Activated T-cell treated with anti-CD3 and anti-CD28 coated beads, Interleukin-2, amount 50 U/mL, for 72 hours (primary cell): ENCODE results near the gene ARHGAP10. TPM values are rescaled to one million over a fixed set of nuclear protein-coding genes. Genes with fewer than 3 reads are reported as not detected.

Experiments
- ATAC-seq, 2 donors: fragments of 150-1000 bp; cut with Tn5 transposase; replicated peaks in 1 of 2; 2 replicates each; pipeline ENCODE4 v1.10.0; 2021; ENCODE audit warnings: moderate library complexity in 2 of 2, mild to moderate bottlenecking in 1 of 2
- DNase-seq, 2 donors: peaks; one replicate each; pipeline ENCODE4 v3.0.0; 2021 to 2022; ENCODE audit warnings: mixed read lengths in 1 of 2
- H3K27ac Mint-ChIP-seq: one replicate; pipeline ENCODE4 v1.8.0; 2022; ENCODE audit warnings: mild to moderate bottlenecking, moderate library complexity, mixed read lengths
- H3K27me3 Mint-ChIP-seq: one replicate; pipeline ENCODE4 v1.8.0; 2022; ENCODE audit warnings: low read depth, mixed read lengths
- H3K36me3 Mint-ChIP-seq, 2 donors: one replicate each; pipeline ENCODE4 v1.8.0; 2022; ENCODE audit warnings: mixed read lengths in 2 of 2, mild to moderate bottlenecking in 1 of 2; ENCODE audit not compliant: insufficient read depth in 2 of 2
- H3K4me1 Mint-ChIP-seq: one replicate; pipeline ENCODE4 v1.8.0; 2022; ENCODE audit warnings: low read depth, mixed read lengths
- H3K4me3 Mint-ChIP-seq, 2 donors: one replicate each; pipeline ENCODE4 v1.8.0; 2022; ENCODE audit warnings: mild to moderate bottlenecking in 2 of 2, mixed read lengths in 2 of 2, moderate library complexity in 2 of 2
- H3K9me3 Mint-ChIP-seq, 2 donors: one replicate each; pipeline ENCODE4 v1.8.0; 2022; ENCODE audit warnings: mixed read lengths in 2 of 2
- total RNA-seq, 2 donors: library from RNA; stranded (reverse); gene quantifications; one replicate each; pipeline ENCODE4 v1.2.3, GENCODE V29; 2022

ARHGAP10 gene
- total RNA-seq, 2 donors from 2014 or later, result 9.3 to 12.4 TPM

- Mint-ChIP-seq H3K9me3 (no peaks in the 10 kb centered on the region), H3K4me3 (no peak overlapping the region), H3K27ac (peak overlapping the region; percentile 19), H3K4me1 (peaks cover 11% of the 10 kb centered on the region), H3K36me3 (peaks cover 4 to 5% of the 10 kb centered on the region in 2 donors), H3K27me3 (no peaks in the 10 kb centered on the region)
- DNase-seq (no peak), ATAC-seq (no peak)
Measured at GRCh38 chr4:148007314-148007760, 275.4 kb downstream of the ARHGAP10 start.

- H3K4me1 Mint-ChIP-seq, result peaks cover 11% of the 10 kb centered on the region
Measured at GRCh38 chr4:148007792-148008191, 275.9 kb downstream of the ARHGAP10 start.

GRCh38 chr4:148015058-148015457 lies 283.2 kb downstream of the ARHGAP10 start:
- Mint-ChIP-seq H3K27me3 (no peaks in the 10 kb centered on the region), H3K4me1 (no peaks in the 10 kb centered on the region), H3K36me3 (peaks cover 0 to 2% of the 10 kb centered on the region in 2 donors), H3K27ac (no peak overlapping the region), H3K4me3 (no peak overlapping the region), H3K9me3 (no peaks in the 10 kb centered on the region)
- no peak for ATAC-seq
- no peak for DNase-seq

More at GRCh38 chr4:148007792-148008191, 275.9 kb downstream of the ARHGAP10 start:
- no peak overlapping the region for H3K4me3 Mint-ChIP-seq
- ATAC-seq (no peak), DNase-seq (no peak)
- H3K27ac Mint-ChIP-seq, result no peak overlapping the region
- no peaks in the 10 kb centered on the region for H3K9me3 Mint-ChIP-seq
- peaks cover 4 to 5% of the 10 kb centered on the region in 2 donors for H3K36me3 Mint-ChIP-seq
- no peaks in the 10 kb centered on the region for H3K27me3 Mint-ChIP-seq

- no peak for DNase-seq
- Mint-ChIP-seq H3K4me3 (no peak overlapping the region), H3K4me1 (no peaks in the 10 kb centered on the region), H3K27ac (no peak overlapping the region), H3K36me3 (peaks cover 0 to 2% of the 10 kb centered on the region in 2 donors), H3K27me3 (no peaks in the 10 kb centered on the region), H3K9me3 (no peaks in the 10 kb centered on the region)
- no peak for ATAC-seq
Measured at GRCh38 chr4:148015468-148015867, 283.6 kb downstream of the ARHGAP10 start.

- Mint-ChIP-seq H3K4me3 (no peak overlapping the region), H3K27ac (no peak overlapping the region), H3K9me3 (no peaks in the 10 kb centered on the region), H3K4me1 (no peaks in the 10 kb centered on the region), H3K36me3 (no peaks in the 10 kb centered on the region), H3K27me3 (no peaks in the 10 kb centered on the region)
- ATAC-seq, result no peak
- no peak for DNase-seq
Measured at GRCh38 chr4:148016063-148016637, 284.3 kb downstream of the ARHGAP10 start.

GRCh38 chr4:148017801-148018200 lies 285.9 kb downstream of the ARHGAP10 start:
- H3K4me3 Mint-ChIP-seq, result no peak overlapping the region
- no peaks in the 10 kb centered on the region for H3K36me3 Mint-ChIP-seq
- ATAC-seq (no peak), DNase-seq (no peak)
- no peaks in the 10 kb centered on the region for H3K4me1 Mint-ChIP-seq
- H3K27me3 Mint-ChIP-seq, result no peaks in the 10 kb centered on the region
- H3K9me3 Mint-ChIP-seq, result no peaks in the 10 kb centered on the region
- H3K27ac Mint-ChIP-seq, result no peak overlapping the region

GRCh38 chr4:148021686-148022085 lies 289.8 kb downstream of the ARHGAP10 start:
- H3K4me1 Mint-ChIP-seq, result no peaks in the 10 kb centered on the region
- H3K27me3 Mint-ChIP-seq, result no peaks in the 10 kb centered on the region
- ATAC-seq (no peak), DNase-seq (no peak)
- no peaks in the 10 kb centered on the region for H3K36me3 Mint-ChIP-seq
- no peaks in the 10 kb centered on the region for H3K9me3 Mint-ChIP-seq
- H3K27ac Mint-ChIP-seq, result no peak overlapping the region
- H3K4me3 Mint-ChIP-seq, result no peak overlapping the region

GRCh38 chr4:148022975-148023374 lies 291.1 kb downstream of the ARHGAP10 start:
- DNase-seq (no peak), ATAC-seq (no peak)
- Mint-ChIP-seq H3K36me3 (peaks cover 1 to 2% of the 10 kb centered on the region in 2 donors), H3K27ac (no peak overlapping the region), H3K4me1 (no peaks in the 10 kb centered on the region), H3K27me3 (no peaks in the 10 kb centered on the region), H3K4me3 (no peak overlapping the region), H3K9me3 (peaks cover 0 to 1% of the 10 kb centered on the region in 2 donors)

GRCh38 chr4:148023512-148024181 lies 291.8 kb downstream of the ARHGAP10 start:
- H3K36me3 Mint-ChIP-seq, result peaks cover 3 to 4% of the 10 kb centered on the region in 2 donors
- H3K27me3 Mint-ChIP-seq, result no peaks in the 10 kb centered on the region
- H3K27ac Mint-ChIP-seq, result no peak overlapping the region
- peaks cover 0 to 3% of the 10 kb centered on the region in 2 donors for H3K9me3 Mint-ChIP-seq
- DNase-seq (no peak), ATAC-seq (no peak)
- H3K4me1 Mint-ChIP-seq, result no peaks in the 10 kb centered on the region
- H3K4me3 Mint-ChIP-seq, result no peak overlapping the region

GRCh38 chr4:148025981-148026380 lies 294.1 kb downstream of the ARHGAP10 start:
- no peak overlapping the region for H3K27ac Mint-ChIP-seq
- no peaks in the 10 kb centered on the region for H3K27me3 Mint-ChIP-seq
- peaks cover 3 to 4% of the 10 kb centered on the region in 2 donors for H3K36me3 Mint-ChIP-seq

GRCh38 chr4:148027201-148027600 lies 295.3 kb downstream of the ARHGAP10 start:
- H3K4me3 Mint-ChIP-seq, result no peak overlapping the region
- H3K4me1 Mint-ChIP-seq, result peaks cover 9% of the 10 kb centered on the region
- H3K9me3 Mint-ChIP-seq, result peaks cover 0 to 3% of the 10 kb centered on the region in 2 donors
- ATAC-seq, result no peak
- H3K27me3 Mint-ChIP-seq, result no peaks in the 10 kb centered on the region
- H3K36me3 Mint-ChIP-seq, result peaks cover 3 to 4% of the 10 kb centered on the region in 2 donors
- no peak for DNase-seq
- H3K27ac Mint-ChIP-seq, result no peak overlapping the region

More at GRCh38 chr4:148025981-148026380, 294.1 kb downstream of the ARHGAP10 start:
- Mint-ChIP-seq H3K9me3 (peaks cover 0 to 3% of the 10 kb centered on the region in 2 donors), H3K4me3 (no peak overlapping the region), H3K4me1 (peaks cover 9% of the 10 kb centered on the region)
- ATAC-seq (no peak), DNase-seq (no peak)

- Mint-ChIP-seq H3K27ac (peak overlapping the region; percentile 59), H3K27me3 (no peaks in the 10 kb centered on the region), H3K36me3 (peaks cover 3 to 4% of the 10 kb centered on the region in 2 donors), H3K9me3 (peaks cover 0 to 3% of the 10 kb centered on the region in 2 donors), H3K4me1 (peaks cover 9% of the 10 kb centered on the region), H3K4me3 (no peak overlapping the region)
- DNase-seq (no peak), ATAC-seq (no peak)
Measured at GRCh38 chr4:148029781-148030180, 297.9 kb downstream of the ARHGAP10 start.

- H3K9me3 Mint-ChIP-seq, result peaks cover 0 to 3% of the 10 kb centered on the region in 2 donors
- H3K4me3 Mint-ChIP-seq, result no peak overlapping the region
- H3K36me3 Mint-ChIP-seq, result peaks cover 3 to 4% of the 10 kb centered on the region in 2 donors
- DNase-seq (no peak), ATAC-seq (peak; percentile 36 to 59)
- H3K27me3 Mint-ChIP-seq, result no peaks in the 10 kb centered on the region
- H3K4me1 Mint-ChIP-seq, result peaks cover 9% of the 10 kb centered on the region
- peak overlapping the region; percentile 90 for H3K27ac Mint-ChIP-seq
Measured at GRCh38 chr4:148030193-148030873, 298.4 kb downstream of the ARHGAP10 start.
